HUDEP-2 (cell line): ENCODE data around the gene ARHGAP10.

Source experiments
- DNase-seq, 76 experiments: peaks; one replicate each; lab custom pipeline; 2025; ENCODE audit not compliant: unreplicated experiment in 76 of 76; lab: John Stamatoyannopoulos, UW

The ARHGAP10 gene

DNA sequence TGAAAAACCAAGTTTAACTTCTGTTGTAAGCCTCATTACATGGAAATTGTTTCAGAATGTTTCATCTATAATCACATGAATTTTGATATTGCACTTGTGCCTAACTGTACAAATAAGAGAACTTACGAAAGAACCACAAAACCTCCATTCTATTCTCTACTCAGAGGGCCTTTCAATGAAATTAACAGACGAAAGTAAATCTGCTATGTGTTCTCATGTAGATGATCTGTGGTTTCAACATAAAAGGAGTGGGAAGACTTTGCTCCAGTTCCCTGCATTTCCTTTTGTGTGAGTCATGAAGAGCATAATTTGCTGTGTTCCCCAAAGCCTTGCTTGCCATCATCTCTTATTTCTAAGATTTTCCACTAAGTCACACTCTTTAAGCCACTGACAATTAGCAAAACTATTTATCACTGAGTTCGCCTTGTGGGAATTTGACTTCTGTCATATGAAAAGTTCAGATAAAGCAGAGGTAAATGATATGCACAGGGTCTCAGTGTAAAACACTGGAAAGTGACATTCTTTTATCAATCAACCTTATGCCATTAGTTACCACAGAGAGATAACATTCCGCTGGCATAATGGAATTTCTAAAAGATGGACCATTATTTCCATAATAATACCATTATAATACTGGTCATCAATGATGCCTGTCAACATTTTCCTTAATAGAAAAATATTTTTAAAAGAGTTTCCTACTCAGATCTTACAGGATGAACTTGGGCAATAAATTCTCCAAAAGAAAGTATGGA lies 380.5 kb downstream of the ARHGAP10 start:
- no peak for DNase-seq

DNA sequence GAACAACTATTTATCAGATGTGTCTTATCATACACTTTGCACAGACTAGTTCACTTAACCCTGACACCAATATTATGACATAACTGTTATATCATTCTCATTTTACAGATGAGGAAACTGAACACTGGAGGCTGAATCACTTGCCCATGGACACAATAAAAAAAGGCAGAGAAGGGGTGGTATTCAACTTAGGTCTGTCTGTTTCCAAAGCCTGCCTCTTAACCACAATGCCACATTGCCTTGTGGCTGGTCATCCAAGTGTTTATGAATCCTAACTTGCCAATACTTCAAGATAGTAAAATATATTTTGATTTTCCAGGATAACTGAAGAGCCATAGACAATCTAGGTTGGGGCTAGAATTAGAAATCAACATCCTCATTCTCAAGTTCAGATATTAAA lies 382.5 kb downstream of the ARHGAP10 start:
- no peak for DNase-seq

DNA sequence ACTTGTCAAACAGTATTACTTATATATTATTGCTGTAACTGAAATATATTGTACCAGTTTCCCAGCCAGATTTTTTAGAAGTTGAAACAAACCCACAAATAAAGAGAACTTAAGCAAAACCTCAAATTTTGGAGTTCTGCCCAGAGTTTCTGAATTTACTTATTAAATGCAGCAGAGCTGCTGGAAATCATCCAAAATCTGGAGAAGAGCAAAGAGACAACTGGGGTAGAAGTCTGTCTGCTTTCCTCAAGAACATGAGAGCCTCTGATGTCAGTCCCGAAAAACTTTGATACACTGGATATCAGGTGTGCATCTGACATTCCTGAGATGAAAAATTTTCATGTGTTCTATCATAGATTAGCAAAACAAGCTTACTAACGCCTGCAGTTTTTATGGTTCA lies 384.4 kb downstream of the ARHGAP10 start:
- DNase-seq = no peak

- DNase-seq = no peak
These were observed 385.1 kb downstream of the ARHGAP10 start for GRCh38 chr4:148116969-148117368.

- no peak for DNase-seq
These were observed 386.3 kb downstream of the ARHGAP10 start for GRCh38 chr4:148118179-148118578.

- no peak for DNase-seq
These were observed 386.7 kb downstream of the ARHGAP10 start for GRCh38 chr4:148118633-148119032.

- DNase-seq = no peak
These were observed 388.3 kb downstream of the ARHGAP10 start for GRCh38 chr4:148120216-148120615.
